WTC11 (cell line): ENCODE measurements around the gene GLYATL1B.
"Not testable (repeated sequence)": the region's sequence is repeated elsewhere in the genome, so short reads cannot be mapped to it uniquely, and the experiment has no call there.

Experiments used
- CDX4 ChIP-seq: fragments of 250-450 bp; sonication (Bioruptor Pico); IDR thresholded peaks from 2 replicates; pipeline ENCODE4 v1.9.0; 2021; ENCODE audit warnings: moderate library complexity, mild to moderate bottlenecking, inconsistent platforms, borderline replicate concordance
- CTCF ChIP-seq: fragments of 200-600 bp; IDR thresholded peaks from 2 replicates; pipeline ENCODE4 v1.8.0; 2022; ENCODE audit warnings: antibody characterized with exemption
- HMGXB4 ChIP-seq: sonication (generic); formaldehyde crosslinking; IDR thresholded peaks from 2 replicates; pipeline ENCODE4 v1.8.1; 2023; ENCODE audit warnings: mild to moderate bottlenecking, moderate library complexity, missing genetic modification reagents
- JUN ChIP-seq: sonication (generic); formaldehyde crosslinking; IDR thresholded peaks from 2 replicates; pipeline ENCODE4 v1.8.0; 2023; ENCODE audit warnings: mild to moderate bottlenecking, missing genetic modification reagents
- TEAD4 ChIP-seq: sonication (generic); formaldehyde crosslinking; IDR thresholded peaks from 2 replicates; pipeline ENCODE4 v1.8.0; 2022; ENCODE audit warnings: mild to moderate bottlenecking, missing genetic modification reagents
- USF1 ChIP-seq: sonication (generic); formaldehyde crosslinking; IDR thresholded peaks from 2 replicates; pipeline ENCODE4 v1.8.0; 2022; ENCODE audit warnings: mild to moderate bottlenecking, missing genetic modification reagents
- ZNF121 ChIP-seq: sonication (generic); formaldehyde crosslinking; IDR thresholded peaks from 2 replicates; pipeline ENCODE4 v1.8.0; 2023; ENCODE audit warnings: missing genetic modification reagents

- TF ChIP-seq JUN (CRISPR knock-in tag); CTCF; ZNF121 (CRISPR knock-in tag); USF1; CDX4; TEAD4 (CRISPR knock-in tag); HMGXB4: not testable (repeated sequence)
Measured at GRCh38 chr11:59060096-59060495, 26.0 kb upstream of the GLYATL1B start.
